ENCODE measurements around the gene MRPL14. TPM values are rescaled to one million over a fixed set of nuclear protein-coding genes. Genes with fewer than 3 reads are reported as not detected.

Gene MRPL14
- total RNA-seq, 4 donors from 2014 or later, result 41.7 to 60.3 (median 53.6) TPM

GRCh38 chr6:44090465-44090864 lies 36.8 kb downstream of the MRPL14 start:
- intact Hi-C loops (cut with DNase I), result loop anchor here (10.0 kb wide), 1 partner anchor 164 kb away; the partner anchor contains the start of gene SLC35B2
- peaks cover 0 to 14% (median 0%) of the 10 kb centered on the region in 3 donors for H3K36me3 ChIP-seq
- WGBS, 2 donors, result 89 to 90% methylated on average over 3 to 5 of the region's 5 CpGs

GRCh38 chr6:44088827-44089590 lies 38.2 kb downstream of the MRPL14 start:
- intact Hi-C loops (cut with DNase I), result no loop called here
- Histone ChIP-seq H3K36me3 (peaks cover 0 to 10% (median 0%) of the 10 kb centered on the region in 3 donors), H3K27me3 (no peaks in the 10 kb centered on the region), H3K4me1 (peaks cover 0 to 17% (median 5%) of the 10 kb centered on the region in 3 donors), H3K27ac (no peak overlapping the region), H3K4me3 (no peak overlapping the region), H3K9me3 (no peaks in the 10 kb centered on the region)
- 84 to 93% methylated on average over 6 to 7 of the region's 11 CpGs for WGBS, 2 donors
- no peak for TF ChIP-seq CTCF (IDR thresholded peaks at IDR 0.05)
- TF ChIP-seq POLR2A (IDR thresholded peaks at IDR 0.05), result no peak
- no peak for DNase-seq

More at GRCh38 chr6:44090465-44090864, 36.8 kb downstream of the MRPL14 start:
- Histone ChIP-seq H3K4me3 (no peak overlapping the region), H3K9me3 (no peaks in the 10 kb centered on the region), H3K27me3 (no peaks in the 10 kb centered on the region), H3K27ac (no peak overlapping the region), H3K4me1 (peaks cover 0 to 7% (median 0%) of the 10 kb centered on the region in 3 donors)
- no peak for TF ChIP-seq CTCF (IDR thresholded peaks at IDR 0.05)
- DNase-seq, result no peak

GRCh38 chr6:44087623-44088022 lies 39.6 kb downstream of the MRPL14 start:
- 70 to 90% methylated on average over 2 of the region's 2 CpGs for WGBS, 2 donors

GRCh38 chr6:44086931-44087574 lies 40.2 kb downstream of the MRPL14 start:
- DNase-seq, result no peak
- TF ChIP-seq POLR2A (IDR thresholded peaks at IDR 0.05) (no peak), CTCF (IDR thresholded peaks at IDR 0.05) (no peak)

More at GRCh38 chr6:44087623-44088022, 39.6 kb downstream of the MRPL14 start:
- Histone ChIP-seq H3K4me1 (peaks cover 0 to 21% (median 5%) of the 10 kb centered on the region in 3 donors), H3K4me3 (no peak overlapping the region), H3K27ac (no peak overlapping the region), H3K9me3 (no peaks in the 10 kb centered on the region), H3K27me3 (no peaks in the 10 kb centered on the region), H3K36me3 (peaks cover 0 to 10% (median 0%) of the 10 kb centered on the region in 3 donors)
- TF ChIP-seq POLR2A (IDR thresholded peaks at IDR 0.05), result no peak
- no peak for TF ChIP-seq CTCF (IDR thresholded peaks at IDR 0.05)
- intact Hi-C loops (cut with DNase I), result no loop called here
- no peak for DNase-seq

GRCh38 chr6:44085219-44085618 lies 42.0 kb downstream of the MRPL14 start:
- Histone ChIP-seq H3K4me3 (no peak overlapping the region), H3K27ac (no peak overlapping the region), H3K4me1 (peaks cover 0 to 21% (median 5%) of the 10 kb centered on the region in 3 donors), H3K36me3 (peaks cover 0 to 10% (median 0%) of the 10 kb centered on the region in 3 donors), H3K27me3 (no peaks in the 10 kb centered on the region), H3K9me3 (no peaks in the 10 kb centered on the region)
- DNase-seq, result no peak
- WGBS, 2 donors, result 67% methylated on average over 2 of the region's 2 CpGs
- TF ChIP-seq CTCF (IDR thresholded peaks at IDR 0.05) (no peak), POLR2A (IDR thresholded peaks at IDR 0.05) (no peak)
- intact Hi-C loops (cut with DNase I), result no loop called here

More at GRCh38 chr6:44086931-44087574, 40.2 kb downstream of the MRPL14 start:
- Histone ChIP-seq H3K4me1 (peaks cover 0 to 21% (median 5%) of the 10 kb centered on the region in 3 donors), H3K27me3 (no peaks in the 10 kb centered on the region), H3K9me3 (no peaks in the 10 kb centered on the region), H3K36me3 (peaks cover 0 to 10% (median 0%) of the 10 kb centered on the region in 3 donors), H3K4me3 (no peak overlapping the region), H3K27ac (no peak overlapping the region)
- intact Hi-C loops (cut with DNase I), result no loop called here
- WGBS, 2 donors, result 38 to 41% methylated on average over 2 to 5 of the region's 9 CpGs

Measured in esophagus squamous epithelium (tissue), 5 donors.